Measurements from ENCODE around the gene SLFN14.
"Not testable (repeated sequence)": the region's sequence is repeated elsewhere in the genome, so short reads cannot be mapped to it uniquely, and the experiment has no call there.

The SLFN14 gene

DNA sequence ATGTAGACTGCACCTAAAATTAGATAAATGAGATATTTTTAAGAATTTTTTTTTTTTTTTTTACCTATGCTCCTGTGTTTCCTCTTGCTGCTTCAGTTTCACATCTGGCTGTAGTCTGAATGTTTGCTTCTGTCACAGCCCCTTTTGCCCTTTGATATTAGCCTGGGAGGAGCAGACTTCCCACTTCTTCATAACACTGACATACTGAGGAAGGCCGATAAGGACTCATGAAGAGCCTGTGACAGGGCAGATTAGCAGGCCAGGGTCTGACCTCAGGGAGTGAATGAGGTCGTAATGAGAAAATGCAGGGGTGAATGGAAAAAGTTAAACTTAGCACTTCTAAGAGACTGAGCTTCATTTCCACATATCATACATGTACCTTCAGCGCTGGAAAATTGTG, at the start of gene SLFN14:
Gene SLFN14, minus strand, starts transcription at position 117 of the 400 bp plus-strand sequence. CDS start 2,757 bp downstream, outside the sequence.
- no peak for DNase-seq

DNA sequence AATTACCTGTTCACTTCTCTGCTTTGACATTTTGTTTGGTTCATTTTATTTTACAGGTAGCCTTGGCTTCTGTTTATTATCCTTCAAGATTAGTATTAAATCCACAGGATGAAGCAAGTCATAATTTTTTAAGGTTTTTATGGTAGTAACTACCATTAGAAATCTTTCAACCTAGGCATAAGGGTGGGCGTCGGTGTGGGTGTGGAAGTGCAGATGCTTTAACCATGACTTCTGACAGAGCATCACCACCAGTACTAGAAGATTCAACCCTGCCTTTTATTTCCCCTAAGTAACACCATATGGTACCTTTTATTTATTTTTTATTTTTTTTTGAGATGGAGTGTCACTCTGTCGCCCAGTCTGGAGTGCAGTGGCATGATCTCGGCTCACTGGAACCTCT, 49.2 kb upstream of the SLFN14 start:
- DNase-seq, result no peak

GRCh38 chr17:35607239-35607847, 46.7 kb upstream of the SLFN14 start:
- no peak for DNase-seq

- DNase-seq, result no peak
Measured at GRCh38 chr17:35605678-35606077, 45.1 kb upstream of the SLFN14 start.

DNA sequence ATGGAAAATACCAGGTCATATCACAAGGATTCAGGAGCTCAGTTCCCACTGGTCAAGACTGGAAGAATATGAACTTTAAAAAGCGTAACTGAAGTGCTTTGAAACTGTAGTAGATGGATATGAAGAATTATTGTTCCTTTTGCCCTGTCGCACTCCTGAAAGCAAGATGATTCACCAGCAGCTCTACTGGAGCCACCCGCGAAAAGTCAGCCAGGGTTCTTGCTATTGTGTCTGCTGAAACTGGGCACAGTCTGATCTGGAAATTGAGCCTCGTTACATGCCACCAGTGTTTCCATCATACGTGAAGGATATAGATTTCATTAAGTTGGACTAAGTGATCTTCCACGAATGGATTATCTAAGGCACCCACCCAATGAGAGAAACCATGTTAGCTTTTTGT, 43.1 kb upstream of the SLFN14 start:
- DNase-seq, result no peak

DNA sequence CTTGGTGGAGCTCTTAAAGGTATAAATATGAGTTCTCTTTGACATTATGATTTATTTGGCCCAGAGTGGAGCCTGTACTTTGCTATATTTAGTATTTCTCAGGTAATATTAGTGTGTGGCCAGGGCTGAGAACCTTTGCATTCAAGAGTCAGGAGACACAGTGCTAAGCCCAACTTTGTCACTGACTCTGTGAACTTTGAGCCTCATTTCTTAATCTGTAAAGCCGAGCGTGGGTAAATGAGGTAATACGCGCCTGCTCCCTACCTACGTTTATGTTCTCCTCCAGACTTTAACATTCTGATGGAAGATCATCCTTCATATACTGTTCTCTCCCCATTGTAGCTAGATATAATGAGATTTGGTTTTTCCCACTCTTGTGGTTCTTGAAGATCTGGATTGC, 37.0 kb upstream of the SLFN14 start:
- DNase-seq, result no peak

- no peak for DNase-seq
Measured at GRCh38 chr17:35596530-35597233, 36.1 kb upstream of the SLFN14 start.

- no peak for DNase-seq
Measured at GRCh38 chr17:35596072-35596471, 35.5 kb upstream of the SLFN14 start.

DNA sequence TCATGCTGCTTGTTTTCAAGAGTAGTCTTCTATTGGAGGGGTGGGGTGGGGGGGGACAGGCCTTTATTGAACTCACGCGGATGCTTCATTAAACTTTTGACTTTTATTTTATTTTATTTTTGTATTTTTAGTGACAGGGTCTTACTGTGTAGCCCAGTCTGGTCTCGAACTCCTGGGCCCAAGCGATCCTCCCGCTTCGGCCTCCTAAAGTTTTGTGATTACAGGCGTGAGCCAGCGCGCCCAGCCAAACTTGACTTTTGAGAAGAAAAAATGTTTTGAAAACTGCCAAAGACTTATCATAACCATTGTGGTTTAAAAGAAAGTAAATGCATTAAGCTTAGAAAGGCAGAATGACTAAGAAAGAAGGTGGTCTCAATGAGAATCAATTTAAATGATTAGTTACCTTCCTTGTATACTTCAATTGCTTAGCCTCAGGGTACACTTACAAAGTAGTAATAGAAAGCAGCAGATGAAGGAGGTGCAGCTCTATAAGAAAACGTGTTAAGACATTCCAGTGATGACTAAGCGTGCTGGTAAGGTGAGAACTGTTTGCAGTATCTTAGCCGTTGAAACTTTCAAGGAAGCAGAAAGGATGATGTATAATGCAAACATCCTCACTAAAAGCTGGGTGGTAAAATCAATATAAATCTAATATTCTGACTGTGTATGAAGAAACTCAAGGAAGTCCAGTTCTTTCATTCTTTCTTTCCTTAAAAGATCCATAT, 27.7 kb upstream of the SLFN14 start:
- DNase-seq, result peak in 1 of 6 experiments; percentile 2

GRCh38 chr17:35587074-35587961, 26.7 kb upstream of the SLFN14 start, which contains the start of gene AP2B1:
Gene AP2B1, plus strand, starts transcription at chr17:35587322. Its CDS starts 6,709 bp downstream, at chr17:35594031.
- peak; percentile 95 to 99 (median 98) for DNase-seq

DNA sequence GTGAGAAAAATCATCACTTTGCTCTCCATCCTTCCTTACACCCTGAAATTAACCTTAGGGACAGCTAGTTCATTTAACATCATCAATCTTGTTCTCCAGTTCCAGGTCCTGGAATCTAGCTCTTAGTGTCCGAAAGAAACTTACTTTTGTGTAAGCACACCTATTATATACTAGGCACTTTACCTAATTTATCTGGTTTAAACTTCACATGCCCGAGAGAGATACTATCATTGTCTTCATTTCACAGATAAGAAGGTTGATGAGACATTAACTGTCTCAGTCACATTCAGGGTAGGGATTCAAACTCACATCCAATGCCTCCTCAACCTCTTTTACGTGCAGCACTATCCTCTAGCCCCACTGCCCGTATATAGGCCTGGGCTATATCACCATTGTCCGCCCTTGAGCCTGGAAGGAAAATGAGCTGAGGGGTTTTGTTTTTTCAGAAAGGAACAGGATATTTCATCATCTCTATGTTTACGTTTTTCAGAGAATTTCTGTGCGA, 26.0 kb upstream of the SLFN14 start:
- no peak for DNase-seq

GRCh38 chr17:35584061-35584460, 23.4 kb upstream of the SLFN14 start:
- DNase-seq, result no peak

DNA sequence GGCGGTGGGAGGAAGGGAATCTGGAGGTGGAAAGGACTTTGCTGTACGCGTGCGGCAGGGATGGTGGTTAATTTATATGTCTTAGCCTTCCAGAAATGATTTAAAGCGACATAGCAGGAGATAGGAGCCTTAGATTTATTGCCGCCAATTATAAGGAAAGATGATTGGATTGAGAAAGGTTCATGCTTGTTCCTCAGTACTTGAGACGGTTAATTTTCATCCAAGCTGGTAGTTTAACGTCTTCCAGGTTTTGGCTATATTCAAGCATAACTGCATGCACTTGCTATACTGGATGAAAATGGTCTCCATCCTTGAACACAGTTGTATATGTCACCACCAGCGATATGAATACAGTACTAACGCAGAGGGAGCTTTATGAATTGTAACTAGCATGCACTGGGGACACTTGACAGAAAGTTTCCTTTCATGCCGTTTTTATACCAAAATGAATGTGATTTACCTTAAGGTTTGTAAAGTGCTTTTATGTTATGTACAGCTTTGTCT, 18.4 kb upstream of the SLFN14 start:
- DNase-seq, result peak in 2 of 6 experiments; percentile 21 to 50

DNA sequence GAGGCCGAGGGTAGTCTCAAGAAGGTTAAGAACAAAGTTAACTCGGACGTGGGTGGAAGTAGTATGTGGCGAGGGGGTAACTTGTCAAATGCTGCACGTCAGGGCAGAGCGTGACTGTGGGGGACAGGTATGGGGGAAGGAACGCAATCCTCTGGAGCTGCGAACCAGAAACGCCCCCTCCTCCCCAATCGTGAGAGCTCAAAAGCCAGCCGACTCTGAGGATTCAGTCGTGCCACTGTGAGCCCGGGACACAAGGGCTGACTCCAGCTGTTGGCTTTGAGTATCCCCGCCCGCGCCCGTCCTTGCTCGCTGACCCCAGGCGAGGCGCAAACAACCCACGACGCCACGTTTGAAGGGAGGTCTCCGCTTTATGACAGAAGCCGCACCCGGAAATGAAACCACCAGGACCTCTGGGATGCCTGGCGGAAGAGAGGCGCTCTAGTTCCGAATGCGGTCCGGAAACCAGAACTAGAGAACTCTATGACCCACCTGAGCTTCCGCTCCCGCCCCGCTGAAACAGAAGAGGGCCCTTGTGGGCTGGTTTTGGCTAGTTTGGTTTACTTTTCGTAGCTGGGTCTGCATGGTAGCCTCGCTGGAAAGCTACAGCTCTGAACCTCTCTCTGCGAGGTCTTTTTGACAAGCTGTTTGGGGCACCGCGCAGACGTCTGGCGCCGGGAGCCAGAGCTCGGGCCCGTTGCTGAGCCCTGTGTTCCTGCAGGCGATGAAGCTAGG, 17.7 kb upstream of the SLFN14 start, which contains the start of gene PEX12:
Gene PEX12, minus strand, starts transcription at position 375 of the 732 bp plus-strand sequence. CDS start 550 bp downstream, outside the sequence.
- peak; percentile 77 to 91 (median 88) for DNase-seq

DNA sequence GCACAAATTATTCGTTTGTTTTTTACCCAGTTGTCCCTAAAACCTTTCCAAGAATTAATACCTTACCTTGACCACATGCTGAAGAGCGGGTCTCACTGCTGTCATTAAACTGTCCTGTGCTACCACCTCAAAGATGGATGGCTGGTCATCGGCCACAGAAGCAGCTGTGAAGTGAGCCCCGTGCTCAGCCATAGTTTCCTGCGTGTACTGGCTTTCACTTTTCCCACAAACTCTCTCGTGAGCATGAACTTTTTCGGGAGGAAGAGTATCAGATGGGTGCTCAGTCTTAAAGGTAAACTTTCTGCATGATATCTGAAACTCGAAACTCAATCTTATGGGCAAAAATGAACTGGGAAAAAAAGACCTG, 17.2 kb upstream of the SLFN14 start:
- peak in 1 of 6 experiments; percentile 22 for DNase-seq

DNA sequence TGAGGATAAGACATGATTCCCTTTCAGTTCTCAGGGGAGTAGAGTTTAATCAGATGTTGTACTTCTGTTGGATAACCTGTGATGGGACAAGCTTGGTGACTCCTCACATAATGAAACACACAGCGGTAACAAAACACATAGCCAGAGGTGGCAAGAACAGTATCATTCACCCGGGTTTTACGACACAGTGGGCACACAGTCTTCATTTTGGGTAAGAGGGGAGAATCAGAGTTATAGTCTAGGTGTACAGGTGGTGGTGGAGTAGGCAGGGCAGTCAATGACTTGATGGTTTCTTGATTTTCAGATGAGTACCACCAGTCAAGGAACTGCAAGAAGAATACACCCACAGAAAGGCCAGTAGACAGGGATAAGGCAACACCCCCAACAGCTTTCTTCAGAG, 15.1 kb upstream of the SLFN14 start:
- no peak for DNase-seq

DNA sequence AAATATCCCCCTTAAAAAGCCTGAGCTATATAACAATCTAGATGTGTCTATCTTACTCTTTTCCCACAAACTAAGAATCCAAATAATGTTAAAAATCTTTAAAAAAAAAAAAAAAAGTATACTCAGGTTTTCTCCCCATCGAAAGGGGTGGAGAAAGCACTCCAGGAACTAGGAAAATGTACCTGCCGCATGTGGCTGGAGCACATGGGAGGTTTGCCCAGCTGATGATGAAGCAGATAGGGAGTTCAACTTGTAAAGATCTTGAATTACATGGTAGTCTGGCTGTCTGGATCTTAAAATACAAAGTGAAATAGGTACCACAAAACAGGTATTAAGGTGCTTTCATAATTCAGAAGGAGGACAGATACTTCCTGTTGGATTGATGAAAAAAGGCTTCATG, 8.8 kb upstream of the SLFN14 start:
- no peak for DNase-seq

DNA sequence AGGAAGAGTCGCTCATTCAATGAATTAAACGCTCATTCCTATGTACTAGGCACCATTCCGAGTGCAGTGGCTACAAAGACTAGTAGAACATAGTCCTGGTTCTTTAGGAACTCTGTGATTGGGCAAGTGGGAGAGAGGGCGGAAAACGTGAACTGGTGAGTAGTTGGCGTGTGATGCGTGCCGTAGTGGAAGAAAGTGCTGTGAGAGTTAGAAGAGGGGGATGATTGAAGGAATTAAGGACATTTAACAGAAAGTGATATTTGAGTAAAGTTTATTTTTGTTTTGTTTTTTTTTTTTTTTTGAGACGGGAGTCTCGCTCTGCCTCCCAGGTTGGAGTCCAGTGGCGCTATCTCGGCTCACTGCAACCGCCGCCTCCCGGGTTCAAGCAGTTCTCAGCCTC, 7.9 kb upstream of the SLFN14 start:
- DNase-seq, result peak in 5 of 6 experiments; percentile 10 to 45 (median 28)

DNA sequence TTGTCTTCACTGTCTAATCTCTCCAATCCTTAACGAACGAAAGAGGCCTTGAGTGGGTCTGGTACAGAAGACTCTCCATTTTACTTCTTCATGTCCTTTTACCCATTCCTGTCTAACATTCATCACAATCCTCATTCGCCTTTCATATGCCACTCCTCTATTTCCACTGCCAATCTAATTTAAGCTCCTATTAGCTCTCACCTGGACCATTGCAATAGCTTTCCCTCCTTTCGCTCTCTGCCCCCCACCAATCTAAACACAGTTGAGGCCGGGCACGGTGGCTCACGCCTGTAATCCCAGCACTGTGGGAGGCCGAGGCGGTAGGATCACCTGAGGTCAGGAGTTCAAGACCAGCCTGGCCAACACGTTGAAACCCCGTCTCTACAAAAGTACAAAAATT, 6.3 kb upstream of the SLFN14 start:
- DNase-seq, result no peak

GRCh38 chr17:35563181-35563580, 2.6 kb upstream of the SLFN14 start:
- not testable (repeated sequence) for DNase-seq

DNA sequence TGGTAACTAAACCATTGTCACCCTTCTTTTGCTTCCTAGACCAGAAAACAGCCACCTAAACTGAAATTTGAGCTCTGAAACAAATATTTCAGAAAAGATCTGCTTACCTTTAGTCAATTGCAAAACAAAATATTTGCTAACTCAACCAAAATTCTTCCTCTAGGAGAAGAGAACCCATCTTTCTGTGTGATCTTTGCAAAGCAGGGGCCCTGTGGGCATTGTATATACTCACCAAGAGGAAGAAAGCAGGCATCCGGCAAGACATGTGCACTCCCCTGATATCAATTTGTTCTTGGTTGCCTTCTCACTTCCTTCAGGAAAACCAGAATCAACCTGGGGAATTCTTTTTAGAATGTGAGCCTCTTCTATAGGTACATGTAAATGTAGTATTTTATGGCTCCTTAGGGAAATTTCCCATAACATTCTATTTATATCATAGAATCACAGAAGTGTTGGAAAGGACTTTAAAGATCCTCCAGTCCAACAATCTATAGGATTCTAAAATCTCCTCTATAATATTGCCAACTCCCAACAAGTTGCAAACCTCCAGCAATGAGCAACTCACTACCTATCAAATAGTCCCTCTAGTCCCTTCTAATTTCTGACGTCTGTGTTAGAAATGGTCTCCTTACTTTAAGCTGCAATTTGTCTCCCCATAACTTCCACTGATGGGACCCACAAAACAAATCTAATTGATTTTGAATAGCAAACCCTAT, 966 bp downstream of the SLFN14 start:
- no peak for DNase-seq
